MM.1S (cell line): ENCODE measurements around the gene PTGES3.
"Not testable (repeated sequence)": the region's sequence is repeated elsewhere in the genome, so short reads cannot be mapped to it uniquely, and the experiment has no call there.

Experiments used
- CTCF ChIP-seq: fragments of 300-600 bp; sonication (generic); IDR thresholded peaks from 2 replicates; pipeline ENCODE4 v1.5.1; 2016; ENCODE audit warnings: antibody characterized with exemption, low read length, mixed read lengths
- EZH2phosphoT487 ChIP-seq: fragments of 300-600 bp; sonication (generic); IDR thresholded peaks from 2 replicates; pipeline ENCODE4 v1.6.1; 2018; ENCODE audit warnings: antibody characterized with exemption, low read length

GRCh38 chr12:56726196-56726675, 38.2 kb upstream of the PTGES3 start:
- not testable (repeated sequence) for TF ChIP-seq CTCF, EZH2phosphoT487
